Activated CD8-positive, alpha-beta memory T cell treated with anti-CD3 and anti-CD28 coated beads, Interleukin-2, amount 50 U/mL, for 24 hours (primary cell): ENCODE data around the gene SOAT2.
"Not testable (repeated sequence)": the region's sequence is repeated elsewhere in the genome, so short reads cannot be mapped to it uniquely, and the experiment has no call there.

ENCODE experiments used
- DNase-seq: peaks from one replicate; pipeline ENCODE4 v3.0.0-alpha.2; 2020; ENCODE audit errors: extremely low read depth

The SOAT2 gene

DNA sequence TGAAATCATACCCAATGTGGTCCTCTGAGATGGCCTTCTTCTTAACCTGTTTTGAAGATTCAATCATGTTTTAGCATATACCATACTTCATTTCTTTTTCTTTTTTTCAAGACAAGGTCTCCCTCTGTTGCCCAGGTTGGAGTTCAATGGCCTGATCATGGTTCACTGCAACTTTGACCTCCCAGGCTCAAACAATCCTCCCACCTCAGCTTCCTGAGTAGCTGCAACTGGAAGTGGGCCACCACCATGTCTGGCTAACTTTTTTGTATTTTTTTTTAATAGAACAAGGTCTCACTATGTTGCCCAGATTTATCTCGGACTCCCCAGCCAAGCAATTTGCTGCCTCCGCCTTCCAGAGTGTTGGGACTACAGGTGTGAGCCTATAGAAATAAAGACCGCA lies 30.4 kb downstream of the SOAT2 start:
- no peak for DNase-seq

DNA sequence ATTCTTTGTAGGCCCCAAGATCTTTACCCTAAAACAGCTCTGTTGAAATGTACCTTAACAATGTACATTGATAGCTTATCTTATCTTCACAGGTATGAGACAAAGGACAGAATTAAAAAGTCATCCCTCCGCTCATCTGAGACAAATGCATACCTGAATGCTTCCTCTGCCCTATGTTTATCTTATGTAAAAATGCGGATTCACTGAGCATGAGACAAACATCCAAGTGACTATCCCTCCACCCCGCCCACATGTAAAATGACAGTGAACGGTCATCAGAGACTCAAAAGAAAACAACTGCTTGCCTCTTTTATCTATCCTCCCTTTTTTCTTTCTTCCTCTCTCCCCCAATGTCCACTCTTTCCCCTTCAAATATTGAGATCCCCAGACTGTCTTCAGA lies 40.1 kb downstream of the SOAT2 start:
- DNase-seq = no peak

DNA sequence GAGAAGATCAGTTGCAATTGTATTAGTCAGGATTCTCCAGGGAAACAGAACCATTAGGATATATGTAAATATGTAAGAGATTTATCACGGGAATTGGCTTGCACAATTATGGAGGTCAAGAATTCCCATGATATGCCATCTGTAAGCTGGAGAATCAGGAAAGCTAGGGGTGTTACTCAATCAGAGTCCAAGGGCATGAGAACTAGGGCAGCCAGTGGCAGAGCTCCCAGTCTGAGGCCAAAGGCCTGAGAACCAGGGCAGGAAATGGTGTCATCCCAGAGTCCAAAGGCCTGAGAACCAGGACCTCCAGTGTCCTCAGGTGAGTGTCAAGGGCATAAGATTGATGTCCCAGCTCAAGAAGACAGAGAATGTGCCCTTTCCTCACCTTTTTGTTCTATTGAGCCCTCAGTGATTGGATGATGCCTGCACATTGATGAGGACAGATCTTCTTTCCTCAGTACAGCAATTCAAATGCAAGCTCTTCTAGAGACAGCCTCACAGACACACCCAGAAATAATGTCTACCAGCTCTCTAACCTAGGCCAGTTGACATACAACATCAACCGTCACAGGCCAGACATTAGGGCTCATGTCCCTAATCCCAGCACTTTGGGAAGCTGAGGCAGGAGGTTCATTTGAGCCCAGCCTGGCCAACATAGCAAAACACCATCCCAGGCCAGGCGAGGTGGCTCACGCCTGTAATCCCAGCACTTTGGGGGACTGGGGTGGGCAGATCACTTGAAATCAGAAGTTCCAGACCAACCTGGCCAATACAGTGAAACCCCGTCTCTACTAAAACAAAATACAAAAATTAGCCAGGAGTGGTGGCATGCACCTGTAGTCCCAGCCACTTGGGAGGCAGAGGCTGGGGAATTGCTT lies 42.3 kb downstream of the SOAT2 start:
- DNase-seq = no peak

DNA sequence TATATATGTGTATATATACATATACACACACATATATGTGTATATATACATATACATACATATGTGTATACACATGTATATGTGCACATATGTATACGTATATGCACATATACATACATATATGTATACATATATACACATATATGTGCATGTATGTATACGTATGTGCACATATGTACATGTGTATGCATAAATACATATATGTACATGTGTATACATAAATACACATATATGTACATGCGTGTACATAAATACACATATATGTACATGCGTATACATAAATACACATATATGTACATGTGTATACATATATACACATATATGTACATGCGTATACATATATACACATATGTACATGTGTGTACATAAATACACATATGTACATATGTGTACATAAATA lies 43.9 kb downstream of the SOAT2 start:
- DNase-seq = no peak

DNA sequence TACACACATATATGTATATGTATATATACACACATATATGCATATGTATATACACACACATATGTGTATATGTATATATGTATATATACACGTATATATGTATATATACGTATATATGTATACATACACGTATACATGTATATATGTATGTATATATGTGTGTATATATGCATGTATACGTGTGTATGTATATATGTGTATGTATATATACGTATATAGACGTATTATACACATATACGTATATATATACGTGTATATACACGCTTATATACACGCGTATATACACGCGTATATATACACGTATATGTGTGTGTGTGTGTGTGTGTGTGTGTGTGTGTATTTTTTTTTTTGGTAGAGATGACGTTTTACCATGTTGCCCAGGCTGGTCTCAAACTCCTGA lies 44.4 kb downstream of the SOAT2 start:
- DNase-seq = no peak

DNA sequence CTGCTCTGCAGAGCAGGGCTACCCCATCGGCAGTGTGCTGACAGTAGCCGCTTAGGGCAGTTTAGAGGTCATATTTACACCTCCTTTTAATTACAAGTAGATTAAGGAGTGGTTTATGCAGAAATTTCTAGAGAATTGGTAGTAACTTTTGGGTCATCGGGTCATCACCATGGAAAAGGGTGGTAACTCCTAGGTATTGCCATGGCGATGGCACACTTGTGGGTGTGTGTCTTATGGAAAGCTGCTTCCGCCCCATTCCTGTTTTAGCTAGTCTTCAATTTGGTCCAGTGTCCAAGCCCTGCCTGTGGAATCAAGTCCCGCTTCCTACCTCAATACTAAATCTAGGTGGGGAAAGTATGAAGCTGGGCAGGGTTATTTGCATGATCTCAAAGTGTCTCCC lies 47.8 kb downstream of the SOAT2 start:
- DNase-seq = no peak

DNA sequence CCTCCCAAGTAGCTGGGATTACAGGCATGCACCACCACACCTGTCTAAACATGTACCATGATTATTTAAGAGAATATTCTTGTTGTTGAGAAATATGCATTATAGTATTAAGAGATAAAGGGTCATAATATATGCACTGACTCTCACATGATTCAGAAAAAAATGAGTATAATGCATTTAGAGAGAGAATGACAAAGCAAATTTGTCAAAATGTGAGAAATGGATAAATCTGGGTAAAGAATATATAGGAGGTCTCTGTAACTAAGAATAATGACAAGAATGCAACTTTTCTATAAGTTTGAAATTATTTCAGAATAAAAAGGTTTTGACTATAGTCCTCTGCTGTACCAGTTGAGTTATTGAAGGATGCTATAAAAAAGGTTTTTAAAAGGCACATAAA lies 49.1 kb downstream of the SOAT2 start:
- no peak for DNase-seq

DNA sequence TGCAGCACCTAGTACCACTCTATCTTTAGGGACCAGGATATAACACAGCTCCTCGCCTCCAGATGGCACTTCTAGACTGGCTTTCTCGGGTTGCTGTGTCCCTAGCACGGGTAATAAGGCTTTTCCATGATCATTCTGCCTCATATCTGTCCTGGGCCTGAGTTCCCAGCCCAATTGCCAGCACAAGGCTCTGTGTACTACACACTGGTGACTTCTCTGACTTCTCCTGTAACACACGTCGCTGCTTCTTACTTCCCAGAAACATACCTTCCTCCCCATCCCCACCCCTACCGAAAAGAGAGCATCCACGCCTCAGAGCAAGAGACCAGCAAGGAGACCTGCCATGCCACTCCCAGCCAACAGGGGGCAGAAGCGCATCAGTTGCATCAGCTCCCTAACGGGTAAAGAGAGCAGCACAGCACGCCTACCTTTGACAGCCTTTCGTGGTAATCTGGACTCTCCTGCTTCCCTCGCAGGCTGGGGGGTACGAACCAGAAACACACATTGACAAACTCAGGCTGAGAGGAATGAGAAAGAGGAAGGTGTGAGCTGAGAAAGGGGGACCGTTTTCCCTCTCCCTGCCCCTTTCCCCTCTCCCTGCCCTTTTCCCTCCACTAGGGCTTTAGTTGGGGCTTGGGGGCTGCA lies 56.0 kb downstream of the SOAT2 start:
- DNase-seq = peak; percentile 79

DNA sequence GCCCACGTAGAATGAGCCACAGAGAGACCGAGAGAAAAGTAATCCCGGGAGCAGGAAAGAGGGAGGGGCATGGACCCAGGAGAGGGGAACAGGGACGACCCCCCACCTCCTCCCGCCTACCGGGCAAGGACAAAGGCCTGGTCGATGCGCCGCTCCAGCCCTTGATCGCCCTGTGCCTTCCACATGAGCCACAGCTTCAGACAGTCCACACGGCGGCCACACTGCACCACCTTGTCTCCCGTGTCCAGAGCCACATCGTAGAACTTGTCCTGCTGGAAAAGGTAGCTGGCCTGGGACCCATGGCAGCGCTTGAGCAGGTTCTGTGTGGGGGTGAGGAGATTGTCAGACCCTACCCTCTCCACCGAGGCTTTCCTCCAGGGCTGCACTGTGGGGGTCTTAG lies 56.7 kb downstream of the SOAT2 start:
- no peak for DNase-seq

DNA sequence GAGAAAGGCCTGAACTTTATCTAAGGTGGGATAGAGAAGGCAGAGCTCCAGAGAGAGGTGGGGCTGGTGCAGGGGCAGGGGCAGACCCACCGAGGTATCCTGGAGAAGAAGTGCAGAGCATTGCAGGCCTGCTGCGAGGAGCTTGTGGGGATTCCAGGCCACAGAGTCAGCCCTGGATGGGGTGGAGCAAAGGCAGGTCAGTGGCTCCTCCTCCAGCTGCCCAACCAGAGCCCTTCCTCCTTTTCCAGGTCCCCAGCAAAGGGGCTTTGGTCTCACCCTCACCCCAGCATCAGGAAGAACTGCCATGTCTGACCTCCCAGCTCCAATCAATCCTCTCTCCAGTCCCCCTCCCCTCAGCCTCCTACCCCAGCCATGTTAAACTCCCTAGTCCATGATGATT lies 57.4 kb downstream of the SOAT2 start:
- no peak for DNase-seq

DNA sequence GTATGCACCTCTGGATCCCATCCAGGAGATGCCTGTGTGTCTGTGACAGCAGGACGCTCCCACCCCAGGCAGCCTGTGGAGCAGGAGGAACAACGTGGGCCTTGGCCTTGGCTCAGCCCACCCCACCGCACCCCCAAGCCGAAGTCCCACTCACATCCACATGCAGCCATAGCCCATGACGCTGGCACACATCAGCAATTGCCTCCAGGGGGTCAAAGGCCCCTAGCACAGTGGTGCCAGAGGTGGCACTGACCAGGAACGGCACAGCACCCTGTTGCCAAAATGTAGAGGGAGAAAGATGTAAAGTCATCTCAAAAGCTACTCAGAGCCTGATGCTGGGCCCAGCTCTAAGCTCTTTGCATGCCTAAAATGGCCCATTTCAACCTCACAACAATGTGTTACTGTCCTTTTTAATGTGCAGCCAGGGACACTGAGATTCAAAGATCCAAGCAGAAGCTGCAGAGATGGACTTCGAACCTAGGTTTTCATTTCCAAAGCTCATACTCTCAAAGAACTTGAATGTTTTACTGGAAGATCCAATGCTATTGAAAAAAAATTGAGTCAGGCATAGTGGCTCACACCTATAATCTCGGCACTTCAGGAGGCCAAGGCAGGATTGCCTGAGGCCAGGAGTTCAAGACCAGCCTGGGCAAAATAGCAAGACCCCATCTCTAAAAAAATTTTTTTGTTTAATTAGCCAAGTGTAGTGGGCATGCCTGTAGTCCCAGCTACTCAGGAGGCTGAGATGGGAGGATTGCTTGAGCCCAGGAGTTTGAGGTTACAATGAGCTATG lies 58.0 kb downstream of the SOAT2 start:
- no peak for DNase-seq

DNA sequence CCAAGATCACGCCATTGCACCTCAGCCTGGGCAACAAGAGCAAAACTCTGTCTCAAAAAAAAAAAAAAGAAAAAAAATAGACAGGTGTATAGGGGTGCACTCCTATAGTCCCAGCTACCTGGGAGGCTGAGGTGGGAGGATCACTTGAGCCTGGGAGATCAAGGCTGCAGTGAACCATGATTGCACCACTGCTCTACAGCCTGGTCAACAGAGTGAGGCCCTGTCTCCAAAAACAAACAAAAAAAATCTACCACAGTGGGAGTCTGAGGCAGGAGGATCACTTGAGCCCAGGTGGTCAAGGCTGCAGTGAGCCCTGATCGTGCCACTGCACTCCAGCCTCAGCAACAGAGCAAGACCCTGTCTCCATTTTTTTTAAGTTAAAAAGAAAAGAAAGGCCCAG lies 59.7 kb downstream of the SOAT2 start:
- DNase-seq = not testable (repeated sequence)

DNA sequence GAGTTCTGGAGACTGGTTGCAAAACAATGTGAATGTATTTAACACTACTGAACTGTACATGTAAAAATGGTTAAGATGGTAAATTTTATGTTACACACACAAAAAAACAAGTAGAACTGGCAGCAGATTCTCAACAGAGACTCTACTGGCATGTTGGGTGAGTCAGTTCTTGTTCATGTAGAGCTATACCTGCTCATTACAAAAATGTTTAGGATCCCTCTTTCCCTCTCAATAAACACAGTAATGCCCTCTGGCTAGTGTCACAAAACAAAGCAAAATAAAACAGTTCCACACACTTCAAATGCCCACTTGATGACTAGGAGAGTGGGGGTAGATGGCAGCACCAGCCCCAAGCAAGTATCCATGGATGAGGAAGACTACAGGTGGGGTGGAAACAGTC lies 63.6 kb downstream of the SOAT2 start:
- no peak for DNase-seq

DNA sequence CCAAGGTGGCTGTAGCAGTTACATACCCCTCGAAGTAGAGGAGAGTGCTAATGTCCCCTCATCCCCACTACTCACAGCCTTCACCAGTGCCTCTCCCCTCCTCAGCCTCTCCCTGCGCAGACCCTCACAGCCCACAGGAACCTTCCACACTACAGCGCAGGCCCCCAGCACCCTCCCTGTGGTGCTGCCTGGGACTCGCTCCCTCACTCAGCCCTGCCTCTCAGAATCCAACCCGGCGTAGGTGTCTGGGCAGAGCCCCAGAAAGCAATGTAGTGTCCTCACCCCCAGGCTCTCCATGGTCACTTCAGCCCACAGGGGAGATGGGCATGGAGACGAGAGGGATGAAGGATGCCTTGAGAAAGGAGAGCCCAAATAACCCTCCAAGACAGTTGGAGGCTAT lies 66.4 kb downstream of the SOAT2 start:
- no peak for DNase-seq

DNA sequence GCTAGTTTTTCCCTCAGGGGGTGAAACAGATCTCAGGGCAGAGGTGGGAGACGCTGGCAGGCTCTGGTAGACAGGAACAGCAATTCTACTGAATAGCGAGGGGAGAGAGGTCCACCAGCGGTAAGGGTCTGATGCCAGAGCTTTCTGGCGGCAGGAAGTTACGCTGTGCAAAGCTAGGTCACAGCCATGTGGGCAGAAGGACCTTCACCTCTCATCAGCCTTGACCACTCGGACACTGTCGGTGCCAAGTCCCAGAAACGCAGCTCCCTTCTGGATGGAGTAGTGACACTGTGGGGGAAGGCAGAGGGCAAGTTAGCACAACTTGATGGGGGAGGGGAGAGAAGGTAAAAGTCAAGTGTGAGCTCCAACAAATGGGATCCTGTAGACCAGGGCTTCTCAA lies 66.9 kb downstream of the SOAT2 start:
- DNase-seq = no peak

DNA sequence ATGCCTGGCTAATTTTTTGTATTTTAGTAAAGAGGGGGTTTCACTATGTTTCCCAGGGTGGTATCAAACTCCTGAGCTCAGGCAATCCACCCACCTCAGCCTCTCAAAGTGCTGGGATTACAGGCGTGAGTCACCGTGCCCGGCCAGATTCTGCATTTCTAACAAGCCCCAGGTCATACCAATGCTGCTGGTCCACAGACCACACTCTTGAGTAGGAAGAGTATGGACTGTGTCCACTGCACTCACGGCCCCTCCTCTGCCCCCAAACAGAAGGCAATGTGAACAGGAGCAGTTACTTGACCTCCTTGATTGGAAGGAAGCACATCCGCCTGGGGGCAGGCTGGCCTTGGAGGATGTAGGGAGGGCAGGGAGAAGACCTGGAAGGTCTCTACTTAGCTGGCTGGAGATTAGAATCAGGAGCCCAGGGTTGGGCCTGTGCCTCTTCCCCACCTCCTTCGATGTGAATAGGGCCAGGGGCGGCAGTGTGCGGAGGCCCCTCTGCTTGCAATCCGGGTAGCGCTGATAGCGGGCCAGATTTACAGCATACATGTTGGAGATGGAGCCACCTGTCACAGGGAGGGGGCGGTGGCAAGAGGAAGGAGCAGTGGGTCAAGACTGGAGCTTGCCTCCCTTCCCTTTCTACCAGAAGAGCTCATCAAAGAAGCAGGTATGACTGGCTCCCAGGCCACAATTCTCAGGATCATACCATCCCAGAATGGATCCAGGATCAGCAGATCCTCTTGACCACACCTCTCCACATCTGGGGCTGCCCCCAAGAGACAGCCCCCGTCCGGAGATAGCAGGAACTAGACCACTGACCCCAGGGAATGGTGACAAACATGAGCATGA lies 67.8 kb downstream of the SOAT2 start:
- no peak for DNase-seq

DNA sequence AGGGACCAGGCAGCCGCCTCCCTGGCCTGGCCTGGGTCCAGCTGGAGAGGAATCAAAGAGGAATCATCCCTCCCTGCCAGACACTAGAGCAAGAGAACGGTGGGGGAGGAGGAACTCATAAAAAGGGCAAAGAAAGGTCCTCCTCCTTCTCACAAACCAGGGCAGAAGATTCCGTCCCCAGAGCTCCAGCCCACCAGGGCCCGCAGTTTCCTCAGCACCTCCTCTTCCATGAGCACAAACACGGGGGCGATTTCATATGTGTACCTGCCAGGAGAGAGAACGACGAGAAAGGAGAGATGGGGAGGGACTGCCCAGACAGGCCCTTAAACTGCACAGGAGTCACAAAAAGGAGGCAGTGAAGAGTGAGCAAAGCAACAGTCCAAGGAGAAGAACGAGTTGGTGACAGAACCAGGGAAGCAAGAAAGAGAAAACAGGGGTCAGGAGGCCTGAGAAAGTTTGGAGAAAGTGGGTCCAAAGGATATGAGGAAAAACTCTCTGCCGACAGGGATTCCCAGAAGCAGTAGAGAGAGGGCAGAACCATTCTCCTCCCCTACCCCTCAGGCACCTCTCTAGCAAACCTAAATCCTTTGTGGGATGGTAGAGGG lies 68.5 kb downstream of the SOAT2 start:
- no peak for DNase-seq

DNA sequence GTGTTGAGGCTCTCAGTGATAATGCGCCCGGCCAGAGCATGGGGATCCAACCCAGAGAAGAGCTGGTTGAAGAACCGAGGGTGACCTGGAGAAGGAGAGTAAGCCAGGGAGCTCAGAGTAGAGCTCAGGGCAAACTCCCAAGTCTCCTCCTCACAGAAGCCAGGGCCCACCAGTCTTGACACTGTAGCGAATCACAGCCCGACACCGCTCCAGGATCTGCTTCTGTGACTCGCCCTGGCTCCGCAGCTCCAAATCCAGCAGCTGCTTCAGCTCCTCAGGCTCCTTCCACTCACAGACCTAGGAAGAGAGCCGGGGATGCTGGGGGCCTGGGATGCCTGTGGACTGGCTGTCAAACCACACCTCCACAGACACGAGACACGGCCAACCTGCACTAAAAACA lies 69.1 kb downstream of the SOAT2 start:
- no peak for DNase-seq

DNA sequence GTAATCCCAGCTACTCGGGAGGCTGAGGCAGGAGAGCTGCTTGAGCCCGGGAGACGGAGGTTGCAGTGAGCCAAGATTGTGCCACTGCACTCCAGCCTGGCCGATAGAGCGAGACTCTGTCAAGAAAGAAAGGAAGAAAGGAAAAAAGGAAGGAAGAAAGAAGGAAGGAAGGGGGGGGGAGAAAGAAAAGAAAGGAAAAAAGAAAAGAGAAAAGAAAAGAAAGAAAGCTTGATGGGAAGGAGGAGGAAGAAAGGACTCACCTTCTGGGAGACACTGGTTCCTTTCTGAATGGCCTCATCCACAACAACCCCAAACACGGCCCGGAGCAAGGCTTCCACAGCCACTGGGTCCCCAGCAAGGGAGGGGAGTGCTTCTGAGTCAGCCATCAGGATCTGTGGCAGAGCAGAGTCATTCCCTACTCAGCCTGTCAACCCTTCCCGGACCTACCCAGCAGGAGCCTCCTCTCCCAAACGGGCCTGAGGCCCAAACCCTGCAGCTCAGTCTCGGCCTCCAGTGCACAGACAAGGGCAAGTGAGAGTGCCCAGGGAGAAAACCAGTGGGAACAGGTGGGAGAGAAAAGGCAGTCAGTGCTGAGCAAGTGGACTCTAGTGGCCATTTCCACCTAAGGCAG lies 69.9 kb downstream of the SOAT2 start:
- no peak for DNase-seq
